Gastrocnemius medialis (tissue), 4 donors: ENCODE results near the gene KRTAP2-4. TPM values are rescaled to one million over a fixed set of nuclear protein-coding genes. Genes with fewer than 3 reads are reported as not detected.
"Not testable (repeated sequence)": the region's sequence is repeated elsewhere in the genome, so short reads cannot be mapped to it uniquely, and the experiment has no call there.

Experiments
- ATAC-seq, 2 donors: fragments of 150-250 bp; one replicate each; pipeline ENCODE4 v1.9.1; 2016
- DNase-seq, 2 donors: peaks; one replicate each; pipeline ENCODE4 v3.0.0-alpha.2; 2019
- H3K27ac ChIP-seq, 4 donors: fragments of 200-600 bp; sonication (generic); 1 replicate in 1 of 4; 2 replicates in 3 of 4; pipeline ENCODE4 v1.5.1; 2016 to 2018; ENCODE audit warnings: mild to moderate bottlenecking in 2 of 4, moderate library complexity in 1 of 4
- H3K27me3 ChIP-seq, 3 donors: fragments of 200-600 bp; sonication (generic) in 2 of 3; 1 replicate in 1 of 3; 2 replicates in 2 of 3; pipeline versions ENCODE4 v1.5.1 to v1.6.0; 2016 to 2019; ENCODE audit warnings: mild to moderate bottlenecking in 1 of 3, moderate library complexity in 1 of 3
- H3K36me3 ChIP-seq, 2 donors: fragments of 200-600 bp; sonication (generic) in 1 of 2; one replicate each; pipeline ENCODE4 v1.5.1; 2017 to 2018
- H3K4me1 ChIP-seq, 2 donors: fragments of 200-600 bp; sonication (generic) in 1 of 2; one replicate each; pipeline ENCODE4 v1.5.1; 2016 to 2017; ENCODE audit warnings: mild to moderate bottlenecking in 2 of 2
- H3K4me3 ChIP-seq, 4 donors: fragments of 200-600 bp; sonication (generic) in 3 of 4; 1 replicate in 1 of 4; 2 replicates in 3 of 4; pipeline ENCODE4 v1.5.1; 2016 to 2019; ENCODE audit warnings: mild to moderate bottlenecking in 2 of 4
- H3K9me3 ChIP-seq, 3 donors: fragments of 200-600 bp; sonication (generic) in 2 of 3; 1 replicate in 1 of 3; 2 replicates in 2 of 3; pipeline ENCODE4 v1.5.1; 2016 to 2019
- CTCF ChIP-seq, 5 experiments: fragments of 450-650 bp in 3 of 5; fragments of 200-600 bp in 2 of 5; sonication (generic) in 2 of 5; IDR thresholded peaks in 4 of 5; conservative IDR thresholded peaks in 1 of 5; 1 replicate in 4 of 5; 2 replicates in 1 of 5; pipeline ENCODE4 v1.5.1; 2016 to 2019; ENCODE audit warnings: antibody characterized with exemption in 5 of 5, mild to moderate bottlenecking in 3 of 5, moderate library complexity in 3 of 5
- POLR2A ChIP-seq, 2 donors: fragments of 450-650 bp; IDR thresholded peaks; one replicate each; pipeline ENCODE4 v1.6.1; 2017; ENCODE audit warnings: antibody characterized with exemption in 2 of 2, mild to moderate bottlenecking in 2 of 2, moderate library complexity in 2 of 2
- in situ Hi-C, 4 donors: fragments of 200-750 bp; cut with MboI; loops; one replicate each; pipeline versions ENCODE4 v1.15.0 to v1.8.0; 2017; ENCODE audit warnings: low sequenced_read_pairs in 4 of 4
- intact Hi-C: fragments of 100-400 bp; cut with DNase I; formaldehyde crosslinking; loops from one replicate; pipeline ENCODE4 v1.15.1; 2023; ENCODE audit warnings: low total_unique reads
- total RNA-seq, 4 donors: library from RNA; depleted of rRNA; stranded (reverse); fragments of >200 nt; gene quantifications; one replicate each; pipeline versions ENCODE4 v1.1.0 to v1.2.3, GENCODE V29; 2016

Gene KRTAP2-4
- total RNA-seq, 4 donors from 2014 or later = not detected

- no peak overlapping the region for H3K4me3 ChIP-seq
- H3K36me3 ChIP-seq = no peaks in the 10 kb centered on the region
- peaks cover 3 to 28% (median 9%) of the 10 kb centered on the region in 3 donors for H3K27me3 ChIP-seq
- H3K9me3 ChIP-seq = peaks cover 0 to 5% (median 0%) of the 10 kb centered on the region in 3 donors
- ATAC-seq (no peak), DNase-seq (no peak)
- TF ChIP-seq CTCF (IDR thresholded peaks at IDR 0.05 in 4 of 5, conservative IDR thresholded peaks at IDR 0.05 in 1 of 5) = no peak
- no peak for TF ChIP-seq POLR2A (IDR thresholded peaks at IDR 0.05)
- H3K27ac ChIP-seq = no peak overlapping the region
- H3K4me1 ChIP-seq = no peaks in the 10 kb centered on the region
- in situ Hi-C loops (loop anchor here in 1 of 4 donors (25.0 kb wide), 1 partner anchor 90 kb away; the partner anchor contains the start of gene KRT39), intact Hi-C loops (no loop called here)
Measured at GRCh38 chr17:41052566-41052965, 13.1 kb downstream of the KRTAP2-4 start.

- Histone ChIP-seq H3K27me3 (peaks cover 0 to 24% (median 9%) of the 10 kb centered on the region in 3 donors), H3K4me3 (no peak overlapping the region), H3K27ac (no peak overlapping the region), H3K36me3 (no peaks in the 10 kb centered on the region), H3K4me1 (no peaks in the 10 kb centered on the region), H3K9me3 (peaks cover 0 to 5% (median 0%) of the 10 kb centered on the region in 3 donors)
- TF ChIP-seq POLR2A (IDR thresholded peaks at IDR 0.05) (no peak), CTCF (IDR thresholded peaks at IDR 0.05 in 4 of 5, conservative IDR thresholded peaks at IDR 0.05 in 1 of 5) (no peak)
- ATAC-seq (no peak), DNase-seq (no peak)
- in situ Hi-C loops (no loop called here), intact Hi-C loops (no loop called here)
Measured at GRCh38 chr17:41049110-41049509, 16.6 kb downstream of the KRTAP2-4 start.

GRCh38 chr17:41048441-41048840 lies 17.2 kb downstream of the KRTAP2-4 start:
- no peaks in the 10 kb centered on the region for H3K4me1 ChIP-seq
- no peak for TF ChIP-seq CTCF (IDR thresholded peaks at IDR 0.05 in 4 of 5, conservative IDR thresholded peaks at IDR 0.05 in 1 of 5)
- intact Hi-C loops = no loop called here

GRCh38 chr17:41046735-41047465 lies 18.8 kb downstream of the KRTAP2-4 start, which contains the start of gene KRTAP2-1:
KRTAP2-1 (minus strand) TSS chr17:41047316; CDS start chr17:41047267, 49 bp downstream.
- ATAC-seq, H3K4me1 ChIP-seq, H3K4me3 ChIP-seq, in situ Hi-C loops, DNase-seq, H3K9me3 ChIP-seq, intact Hi-C loops, H3K27ac ChIP-seq, H3K36me3 ChIP-seq: not testable (repeated sequence)
- peaks cover 3 to 26% (median 9%) of the 10 kb centered on the region in 3 donors for H3K27me3 ChIP-seq

More at GRCh38 chr17:41048441-41048840, 17.2 kb downstream of the KRTAP2-4 start:
- H3K9me3 ChIP-seq = peaks cover 0 to 4% (median 0%) of the 10 kb centered on the region in 3 donors
- H3K4me3 ChIP-seq = no peak overlapping the region
- H3K27me3 ChIP-seq = peaks cover 0 to 24% (median 9%) of the 10 kb centered on the region in 3 donors
- H3K27ac ChIP-seq = no peak overlapping the region
- ATAC-seq (no peak), DNase-seq (no peak)
- no peaks in the 10 kb centered on the region for H3K36me3 ChIP-seq
- in situ Hi-C loops = no loop called here

- DNase-seq (no peak), ATAC-seq (no peak)
- Histone ChIP-seq H3K4me1 (no peaks in the 10 kb centered on the region), H3K9me3 (no peaks in the 10 kb centered on the region), H3K4me3 (no peak overlapping the region), H3K27ac (no peak overlapping the region), H3K36me3 (no peaks in the 10 kb centered on the region), H3K27me3 (peaks cover 0 to 12% (median 3%) of the 10 kb centered on the region in 3 donors)
- TF ChIP-seq POLR2A (IDR thresholded peaks at IDR 0.05) (no peak), CTCF (IDR thresholded peaks at IDR 0.05 in 4 of 5, conservative IDR thresholded peaks at IDR 0.05 in 1 of 5) (no peak)
- in situ Hi-C loops = no loop called here
- intact Hi-C loops = no loop called here
Measured at GRCh38 chr17:41042953-41043352, 22.7 kb downstream of the KRTAP2-4 start.

GRCh38 chr17:41040783-41041571 lies 24.7 kb downstream of the KRTAP2-4 start, which contains the start of gene KRTAP1-1:
KRTAP1-1 (minus strand) TSS chr17:41041450; CDS start chr17:41041397, 53 bp downstream.
- in situ Hi-C loops, H3K4me3 ChIP-seq, H3K9me3 ChIP-seq, intact Hi-C loops, H3K27ac ChIP-seq, H3K36me3 ChIP-seq, DNase-seq, ATAC-seq, H3K4me1 ChIP-seq: not testable (repeated sequence)
- H3K27me3 ChIP-seq = peaks cover 3 to 13% (median 4%) of the 10 kb centered on the region in 3 donors
